HG02870 (cell line): Measurements from ENCODE around the gene NOVA2.

Experiments used
- ATAC-seq: cut with Tn5 transposase; IDR thresholded peaks from one replicate; pipeline ENCODE4 v1.9.1; 2021; ENCODE audit warnings: mild to moderate bottlenecking, moderate library complexity; ENCODE audit not compliant: unreplicated experiment

The NOVA2 gene

GRCh38 chr19:45927565-45928261 is 46.0 kb downstream of the NOVA2 start:
- ATAC-seq, result no peak

DNA sequence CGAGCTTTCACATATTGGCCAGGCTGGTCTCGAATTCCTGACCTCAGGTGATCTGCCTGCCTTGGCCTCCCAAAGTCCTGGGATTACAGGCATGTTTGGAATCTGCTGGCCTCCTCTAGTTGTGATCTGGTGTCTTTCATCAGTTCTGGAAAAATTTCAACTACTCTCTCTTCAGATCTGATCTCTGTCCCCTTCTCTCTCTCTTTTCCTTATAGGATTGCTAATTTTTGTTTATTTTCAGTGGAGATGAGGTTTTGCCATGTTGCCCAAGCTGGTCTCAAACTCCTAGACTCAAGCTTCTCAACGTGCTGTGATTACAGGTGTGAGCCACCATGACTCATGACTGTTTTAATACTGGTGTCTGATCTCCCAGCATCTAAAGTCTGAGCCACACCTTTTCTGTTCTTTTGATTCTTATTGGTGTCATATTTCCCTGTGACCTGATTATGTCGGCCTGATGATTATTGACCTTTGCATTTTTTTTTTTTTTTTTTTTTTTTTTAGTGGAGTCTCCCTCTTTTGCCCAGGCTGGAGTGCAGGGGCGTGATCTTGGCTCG is 48.7 kb downstream of the NOVA2 start:
- no peak for ATAC-seq

GRCh38 chr19:45922281-45922680 is 51.4 kb downstream of the NOVA2 start:
- ATAC-seq, result no peak

DNA sequence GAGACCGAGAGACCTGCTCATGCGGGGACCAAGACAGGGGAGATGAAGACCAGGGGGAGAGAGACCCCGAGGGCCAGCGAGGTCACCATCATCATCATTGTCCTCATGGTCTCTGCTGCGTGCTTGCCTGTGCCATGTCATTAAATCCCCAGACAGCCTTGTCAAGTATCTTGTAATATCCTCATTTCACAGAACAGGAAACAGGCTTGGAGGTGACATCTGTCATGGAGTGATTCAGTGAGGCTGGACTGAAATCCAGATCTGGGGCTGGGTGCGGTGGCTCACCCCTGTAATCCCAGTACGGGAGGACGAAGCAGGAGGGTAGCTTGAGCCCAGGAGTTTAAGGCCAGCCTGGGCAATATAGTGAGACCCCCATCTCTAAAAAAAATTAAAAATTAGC is 53.2 kb downstream of the NOVA2 start:
- no peak for ATAC-seq

DNA sequence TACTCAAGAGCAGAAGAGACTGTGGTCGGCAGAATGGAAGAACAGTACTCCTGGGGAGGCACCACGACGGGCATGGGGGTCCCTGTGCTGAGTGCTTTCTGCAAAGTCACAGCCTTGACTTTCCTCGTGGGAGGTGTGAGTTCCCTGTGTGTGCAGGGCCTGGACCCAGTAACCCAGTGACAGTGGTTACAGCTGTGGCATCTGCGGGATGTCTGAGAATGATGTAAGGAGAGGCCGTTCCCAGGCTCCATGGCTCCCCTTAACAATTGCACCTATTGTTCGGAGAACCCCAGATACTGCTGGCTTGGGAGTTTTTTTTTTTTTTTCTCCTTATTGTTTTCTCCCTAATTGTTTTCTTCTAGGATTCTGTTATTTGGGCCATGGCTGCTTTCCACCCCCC is 54.0 kb downstream of the NOVA2 start:
- ATAC-seq, result no peak

- no peak for ATAC-seq
These were observed 54.9 kb downstream of the NOVA2 start for GRCh38 chr19:45918721-45919120.

DNA sequence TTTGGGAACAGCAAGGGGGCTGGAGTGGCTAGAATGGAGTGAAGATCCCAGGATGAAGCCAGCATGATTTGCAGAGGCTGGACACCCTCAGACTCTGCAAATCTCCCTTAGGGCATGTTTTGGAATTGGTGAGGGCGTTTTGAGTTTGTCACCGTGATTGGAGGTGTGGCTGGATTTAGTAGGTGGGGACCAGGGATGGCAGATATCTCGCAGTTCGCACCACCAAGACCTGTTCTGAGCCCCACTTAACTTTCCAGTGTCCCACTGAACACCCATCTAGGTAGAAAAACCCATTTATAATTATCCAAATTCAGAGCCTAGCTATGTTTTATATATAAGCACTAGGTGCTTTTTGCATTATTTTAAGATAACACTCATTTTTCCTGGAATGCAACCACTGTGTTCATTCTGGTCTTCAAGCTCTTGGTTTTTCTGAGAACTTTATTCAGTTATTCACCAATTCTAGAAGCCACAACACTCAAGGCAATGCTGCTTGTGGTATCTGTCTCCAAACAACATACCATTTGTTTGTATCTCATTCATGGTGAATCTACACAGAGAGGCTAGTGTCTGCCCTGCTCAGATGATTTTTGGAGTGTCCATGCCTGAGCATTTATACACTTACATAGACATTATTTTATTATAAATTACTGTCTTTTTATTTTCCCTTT is 56.1 kb downstream of the NOVA2 start:
- ATAC-seq, result no peak

- ATAC-seq, result no peak
These were observed 59.5 kb downstream of the NOVA2 start, which contains the start of gene NANOS2 for GRCh38 chr19:45913874-45914830. NANOS2 (minus strand) TSS chr19:45914778; CDS start chr19:45914693, 85 bp downstream.

- ATAC-seq, result no peak
These were observed 62.4 kb downstream of the NOVA2 start for GRCh38 chr19:45911291-45911690.

- no peak for ATAC-seq
These were observed 64.7 kb downstream of the NOVA2 start for GRCh38 chr19:45908956-45909355.

DNA sequence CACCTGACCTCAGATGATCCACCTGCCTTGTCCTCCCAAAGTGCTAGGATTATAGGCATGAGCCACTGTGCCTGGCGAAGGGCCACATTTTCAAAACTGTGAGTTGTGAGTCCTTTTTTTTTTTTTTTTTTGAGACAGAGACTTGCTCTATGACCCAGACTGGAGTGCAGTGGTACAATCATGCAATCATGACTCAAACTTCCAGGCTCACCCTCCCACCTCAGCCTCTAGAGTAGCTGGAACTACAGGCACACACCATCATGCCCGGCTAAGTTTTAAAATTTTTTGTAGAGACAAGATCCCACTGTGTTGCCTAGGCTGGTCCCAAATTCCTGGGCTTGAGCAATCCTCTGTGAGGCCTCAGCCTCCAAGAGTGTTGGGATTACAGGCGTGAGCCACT is 67.4 kb downstream of the NOVA2 start:
- ATAC-seq, result no peak

DNA sequence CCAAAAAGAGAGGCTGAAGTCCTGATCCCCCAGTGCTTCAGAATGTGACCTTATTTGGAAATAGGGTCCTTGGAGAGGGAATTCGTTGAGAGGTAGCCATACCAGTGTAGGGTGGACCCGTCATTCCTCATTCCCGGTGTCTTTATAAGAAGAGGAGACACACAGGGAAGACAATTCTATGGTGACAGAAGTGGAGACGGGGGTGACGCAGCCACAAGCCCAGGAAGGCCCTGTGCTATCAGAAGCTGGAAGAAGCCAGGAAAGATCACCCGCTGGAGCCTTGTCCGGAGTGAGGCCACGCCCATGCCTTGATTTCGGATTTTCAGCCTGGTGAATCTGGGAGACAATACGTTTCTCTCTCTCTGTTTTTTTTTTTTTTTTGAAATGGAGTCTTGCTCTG is 68.7 kb downstream of the NOVA2 start:
- no peak for ATAC-seq

- ATAC-seq, result peak; percentile 87
These were observed 70.7 kb downstream of the NOVA2 start for GRCh38 chr19:45902651-45903625.

- no peak for ATAC-seq
These were observed 71.6 kb downstream of the NOVA2 start, which contains the start of gene MYPOP for GRCh38 chr19:45901912-45902650. MYPOP (minus strand) TSS chr19:45902613; CDS start chr19:45901773, 840 bp downstream.

- no peak for ATAC-seq
These were observed 72.2 kb downstream of the NOVA2 start for GRCh38 chr19:45901432-45901911.

DNA sequence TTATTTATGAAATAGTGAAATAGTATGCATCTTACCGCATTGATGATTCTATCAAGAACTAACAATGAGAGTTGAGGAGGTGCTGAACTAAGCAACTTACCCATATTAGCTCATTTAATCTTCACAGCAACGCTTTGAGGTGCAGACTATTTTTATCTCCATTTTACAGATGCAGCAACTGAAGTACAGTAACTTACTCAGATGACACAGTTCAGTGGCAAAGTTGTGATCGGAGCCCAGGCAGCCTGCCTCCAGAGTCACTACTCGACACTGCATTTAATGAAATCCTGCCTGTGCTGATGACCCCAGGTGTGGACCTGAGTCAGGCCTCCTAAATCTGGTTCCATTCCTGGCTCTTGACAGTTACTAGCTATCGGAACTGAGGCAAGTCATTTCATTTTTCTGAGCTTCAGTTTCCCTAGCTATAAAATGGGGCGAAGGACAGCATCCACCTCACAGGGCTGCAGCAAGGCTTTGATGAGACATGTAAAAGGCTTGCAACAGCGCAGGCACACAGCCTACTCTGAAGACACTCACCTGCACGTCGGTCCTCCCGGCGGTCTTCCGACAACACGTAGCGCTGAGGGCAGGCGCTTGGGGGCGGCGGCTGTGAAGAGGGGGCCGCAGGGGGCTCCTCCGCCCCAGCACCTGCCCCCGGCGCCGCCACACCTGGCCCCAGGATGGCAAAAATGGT is 72.8 kb downstream of the NOVA2 start:
- no peak for ATAC-seq

- ATAC-seq, result no peak
These were observed 73.6 kb downstream of the NOVA2 start for GRCh38 chr19:45899919-45900589.

DNA sequence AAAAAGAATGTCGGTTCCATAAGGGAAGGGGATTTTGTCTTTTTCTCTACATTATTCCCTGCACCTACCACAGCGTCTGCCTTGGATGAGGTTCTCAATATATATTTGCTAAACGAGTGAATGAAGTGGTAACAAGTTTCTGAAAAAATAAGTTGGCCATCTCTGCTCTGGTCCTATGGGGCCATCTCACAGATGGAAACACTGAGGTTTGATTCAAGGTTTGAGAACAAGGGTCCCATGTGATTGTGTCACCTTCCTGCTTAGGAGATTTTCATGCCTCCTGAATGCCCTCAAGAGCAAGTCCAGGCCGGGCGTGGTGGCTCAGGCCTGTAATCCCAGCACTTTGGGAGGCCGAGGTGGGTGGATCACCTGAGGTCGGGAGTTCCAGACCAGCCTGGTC is 74.4 kb downstream of the NOVA2 start:
- ATAC-seq, result no peak
